A673 (cell line): ENCODE data around the gene RESP18.

ENCODE experiments used
- EZH2 ChIP-seq: fragments of 200-600 bp; sonication (generic); IDR thresholded peaks from 2 replicates; pipeline ENCODE4 v1.6.1; 2017; ENCODE audit warnings: borderline replicate concordance, low read depth, mild to moderate bottlenecking, mixed read lengths, antibody characterized with exemption, low read length; ENCODE audit not compliant: poor library complexity, severe bottlenecking
- TF ChIP-seq, protein P1 (sequence below): fragments of 300-800, 200-600 bp; sonication (generic); conservative IDR thresholded peaks from 2 replicates; pipeline ENCODE4 v1.5.1; 2017; ENCODE audit warnings: low read depth, mild to moderate bottlenecking, antibody characterized with exemption, low read length, moderate library complexity, mixed read lengths

DNA sequence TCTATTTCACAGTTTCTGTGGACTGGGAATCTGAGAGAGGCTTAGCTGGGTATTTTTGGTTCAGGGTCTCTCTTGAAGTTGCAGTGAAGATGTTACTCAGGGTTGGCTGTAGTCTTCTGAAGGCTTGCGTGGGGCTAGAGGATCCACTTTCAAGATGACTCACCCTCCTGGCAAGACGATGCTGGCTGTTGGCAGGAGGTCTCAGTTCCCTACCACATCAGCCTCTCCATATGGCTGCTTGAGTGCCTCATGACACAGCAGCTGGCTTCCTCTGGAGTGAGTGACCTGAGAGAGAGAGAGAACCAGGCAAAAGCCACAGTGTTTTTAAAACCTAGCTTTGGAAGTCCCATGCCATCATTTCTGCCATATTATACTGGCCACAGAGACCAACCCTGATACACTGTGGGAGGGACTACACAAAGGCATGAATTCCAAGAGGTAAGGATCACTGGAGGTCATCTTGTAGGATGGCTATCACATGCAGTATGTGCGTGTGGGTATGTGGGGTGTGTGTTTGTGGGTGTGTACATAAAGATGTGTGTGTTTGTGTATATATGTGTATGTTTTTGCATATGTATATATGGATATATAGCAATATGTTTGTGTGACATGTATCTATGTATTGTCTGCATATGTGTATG lies 30.1 kb upstream of the RESP18 start:
- TF ChIP-seq, protein P1, sequence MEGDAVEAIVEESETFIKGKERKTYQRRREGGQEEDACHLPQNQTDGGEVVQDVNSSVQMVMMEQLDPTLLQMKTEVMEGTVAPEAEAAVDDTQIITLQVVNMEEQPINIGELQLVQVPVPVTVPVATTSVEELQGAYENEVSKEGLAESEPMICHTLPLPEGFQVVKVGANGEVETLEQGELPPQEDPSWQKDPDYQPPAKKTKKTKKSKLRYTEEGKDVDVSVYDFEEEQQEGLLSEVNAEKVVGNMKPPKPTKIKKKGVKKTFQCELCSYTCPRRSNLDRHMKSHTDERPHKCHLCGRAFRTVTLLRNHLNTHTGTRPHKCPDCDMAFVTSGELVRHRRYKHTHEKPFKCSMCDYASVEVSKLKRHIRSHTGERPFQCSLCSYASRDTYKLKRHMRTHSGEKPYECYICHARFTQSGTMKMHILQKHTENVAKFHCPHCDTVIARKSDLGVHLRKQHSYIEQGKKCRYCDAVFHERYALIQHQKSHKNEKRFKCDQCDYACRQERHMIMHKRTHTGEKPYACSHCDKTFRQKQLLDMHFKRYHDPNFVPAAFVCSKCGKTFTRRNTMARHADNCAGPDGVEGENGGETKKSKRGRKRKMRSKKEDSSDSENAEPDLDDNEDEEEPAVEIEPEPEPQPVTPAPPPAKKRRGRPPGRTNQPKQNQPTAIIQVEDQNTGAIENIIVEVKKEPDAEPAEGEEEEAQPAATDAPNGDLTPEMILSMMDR = no peak
- TF ChIP-seq EZH2 = no peak
